ENCODE measurements around the gene PRKG1. TPM values are rescaled to one million over a fixed set of nuclear protein-coding genes. Genes with fewer than 3 reads are reported as not detected.

The PRKG1 gene
- total and polyA plus RNA-seq, 2 donors (not counting 1 experiment from before 2014, with no cell fraction given), result not detected

DNA sequence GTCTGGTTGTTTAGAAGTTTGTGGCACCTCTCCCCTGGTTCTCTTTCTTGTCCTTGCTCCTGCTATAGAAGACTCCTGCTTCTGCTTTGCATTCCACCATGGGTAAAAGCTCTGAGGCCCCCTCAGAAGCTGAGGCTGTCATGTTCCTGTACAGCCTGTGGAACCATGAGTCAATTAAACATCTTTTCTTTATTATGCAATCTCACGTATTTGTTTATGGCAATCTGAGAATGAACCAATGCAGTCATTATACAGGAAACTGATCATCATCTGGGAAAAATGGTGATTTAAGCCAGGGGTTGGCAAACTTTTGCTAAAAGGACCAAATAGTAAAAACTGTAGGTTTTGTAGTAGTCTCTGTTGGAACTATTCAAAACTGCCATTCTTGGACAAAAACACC is 449.8 kb downstream of the PRKG1 start:
- intact Hi-C loops (cut with micrococcal nuclease), result no loop called here
- no peak overlapping the region for H3K9ac ChIP-seq (ENCODE audit: low read length)
- no peaks in the 10 kb centered on the region for H3K36me3 ChIP-seq (replicated peaks in 1 of 2; ENCODE audit: control extremely low read depth in 1 of 2, control insufficient read depth in 1 of 2, extremely low read depth in 1 of 2, insufficient read depth in 2 of 2, low read length in 1 of 2)
- no peaks in the 10 kb centered on the region for H3K79me2 ChIP-seq (ENCODE audit: control insufficient read depth, insufficient read depth, low read length)
- ATAC-seq (ENCODE audit: low read depth) (no peak), DNase-seq (no peak)
- TF ChIP-seq EZH2 (IDR thresholded peaks at IDR 0.05; ENCODE audit: borderline replicate concordance, insufficient read depth, low read depth, low read length, poor library complexity, severe bottlenecking), result no peak
- TF ChIP-seq, protein P1, sequence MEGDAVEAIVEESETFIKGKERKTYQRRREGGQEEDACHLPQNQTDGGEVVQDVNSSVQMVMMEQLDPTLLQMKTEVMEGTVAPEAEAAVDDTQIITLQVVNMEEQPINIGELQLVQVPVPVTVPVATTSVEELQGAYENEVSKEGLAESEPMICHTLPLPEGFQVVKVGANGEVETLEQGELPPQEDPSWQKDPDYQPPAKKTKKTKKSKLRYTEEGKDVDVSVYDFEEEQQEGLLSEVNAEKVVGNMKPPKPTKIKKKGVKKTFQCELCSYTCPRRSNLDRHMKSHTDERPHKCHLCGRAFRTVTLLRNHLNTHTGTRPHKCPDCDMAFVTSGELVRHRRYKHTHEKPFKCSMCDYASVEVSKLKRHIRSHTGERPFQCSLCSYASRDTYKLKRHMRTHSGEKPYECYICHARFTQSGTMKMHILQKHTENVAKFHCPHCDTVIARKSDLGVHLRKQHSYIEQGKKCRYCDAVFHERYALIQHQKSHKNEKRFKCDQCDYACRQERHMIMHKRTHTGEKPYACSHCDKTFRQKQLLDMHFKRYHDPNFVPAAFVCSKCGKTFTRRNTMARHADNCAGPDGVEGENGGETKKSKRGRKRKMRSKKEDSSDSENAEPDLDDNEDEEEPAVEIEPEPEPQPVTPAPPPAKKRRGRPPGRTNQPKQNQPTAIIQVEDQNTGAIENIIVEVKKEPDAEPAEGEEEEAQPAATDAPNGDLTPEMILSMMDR (IDR thresholded peaks at IDR 0.05), result no peak
- ChIA-PET POLR2A (no interaction called here), CTCF (no interaction called here)
- no peak overlapping the region for H3K4me3 ChIP-seq (ENCODE audit: control extremely low read depth in 1 of 5, extremely low read depth in 1 of 5, insufficient read depth in 1 of 5, low read depth in 2 of 5, low read length in 4 of 5)
- no peak overlapping the region for H2AFZ ChIP-seq (ENCODE audit: insufficient read depth, low read depth, low read length, poor library complexity, severe bottlenecking)
- H3K9me3 ChIP-seq (ENCODE audit: control extremely low read depth in 1 of 3, control insufficient read depth in 2 of 3, insufficient read depth in 1 of 3, low read length in 2 of 3), result peaks cover 0 to 1% (median 0%) of the 10 kb centered on the region in 3 donors
- Mint-ChIP-seq H3K9me3 (ENCODE audit: insufficient read depth) (no peaks in the 10 kb centered on the region), H3K4me3 (no peak overlapping the region), H3K27me3 (no peaks in the 10 kb centered on the region), H3K4me1 (no peaks in the 10 kb centered on the region), H3K27ac (no peak overlapping the region)
- H3K27me3 ChIP-seq (replicated peaks in 1 of 4; ENCODE audit: control extremely low read depth in 1 of 4, control insufficient read depth in 3 of 4, insufficient read depth in 4 of 4, low read length in 3 of 4), result no peaks in the 10 kb centered on the region
- H3K4me1 ChIP-seq (ENCODE audit: control insufficient read depth in 2 of 2, insufficient read depth in 2 of 2, low read length in 2 of 2), result no peaks in the 10 kb centered on the region
- WGBS (ENCODE audit: insufficient coverage), result no CpG with 5 or more reads among the region's 1 CpG
- no peak overlapping the region for H3K27ac ChIP-seq (ENCODE audit: low read length in 2 of 2)
- H3K4me2 ChIP-seq (replicated peaks; ENCODE audit: low read depth, low read length, poor library complexity, severe bottlenecking), result no peak overlapping the region
- H4K20me1 ChIP-seq (ENCODE audit: control insufficient read depth, insufficient read depth, low read length, poor library complexity, severe bottlenecking), result no peaks in the 10 kb centered on the region

DNA sequence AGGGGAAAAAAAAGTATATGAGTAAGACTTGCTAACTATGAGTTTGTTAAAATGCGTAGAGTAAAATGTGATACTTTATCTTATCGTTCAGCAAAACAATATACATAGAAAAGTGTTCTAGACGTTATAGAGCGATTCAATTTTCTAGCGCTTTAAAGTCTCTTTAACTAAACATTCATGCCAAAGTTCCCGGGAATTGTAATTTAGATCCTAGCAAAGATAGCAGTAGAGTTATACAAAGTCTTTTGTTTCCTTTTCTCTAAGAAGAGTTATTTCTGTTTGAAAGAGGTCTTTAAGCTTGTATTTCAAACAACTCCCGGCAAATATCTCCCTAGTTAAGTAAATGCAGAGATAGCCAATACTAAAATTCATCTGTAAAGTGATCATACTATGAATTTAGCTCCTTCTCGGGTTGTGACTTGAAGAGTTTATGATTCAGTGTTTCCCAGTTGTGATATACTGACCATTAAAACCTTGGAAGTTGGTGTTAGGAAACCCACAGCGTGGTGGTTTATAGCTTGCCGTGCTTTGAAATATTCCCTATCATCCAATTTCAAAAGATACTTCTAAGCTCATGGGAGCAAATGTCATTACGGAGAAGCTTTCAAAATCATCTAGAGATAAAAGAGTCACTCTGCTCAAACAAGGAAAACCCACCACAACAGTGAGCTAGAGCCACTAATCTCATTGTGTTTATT is 453.4 kb downstream of the PRKG1 start:
- no peak overlapping the region for H2AFZ ChIP-seq (ENCODE audit: insufficient read depth, low read depth, low read length, poor library complexity, severe bottlenecking)
- H3K9ac ChIP-seq (ENCODE audit: low read length), result no peak overlapping the region
- H3K27me3 ChIP-seq (replicated peaks in 1 of 4; ENCODE audit: control extremely low read depth in 1 of 4, control insufficient read depth in 3 of 4, insufficient read depth in 4 of 4, low read length in 3 of 4), result no peaks in the 10 kb centered on the region
- ATAC-seq (ENCODE audit: low read depth) (no peak), DNase-seq (no peak)
- intact Hi-C loops (cut with micrococcal nuclease), result no loop called here
- peaks cover 0 to 1% (median 0%) of the 10 kb centered on the region in 3 donors for H3K9me3 ChIP-seq (ENCODE audit: control extremely low read depth in 1 of 3, control insufficient read depth in 2 of 3, insufficient read depth in 1 of 3, low read length in 2 of 3)
- H3K9me3 Mint-ChIP-seq (ENCODE audit: insufficient read depth), result no peaks in the 10 kb centered on the region
- H3K4me1 Mint-ChIP-seq, result no peaks in the 10 kb centered on the region
- no CpG with 5 or more reads among the region's 11 CpGs for WGBS (ENCODE audit: insufficient coverage)
- H3K4me3 Mint-ChIP-seq, result no peak overlapping the region
- no peaks in the 10 kb centered on the region for H3K36me3 ChIP-seq (replicated peaks in 1 of 2; ENCODE audit: control extremely low read depth in 1 of 2, control insufficient read depth in 1 of 2, extremely low read depth in 1 of 2, insufficient read depth in 2 of 2, low read length in 1 of 2)
- H3K79me2 ChIP-seq (ENCODE audit: control insufficient read depth, insufficient read depth, low read length), result no peaks in the 10 kb centered on the region
- H3K27me3 Mint-ChIP-seq, result no peaks in the 10 kb centered on the region
- no peaks in the 10 kb centered on the region for H4K20me1 ChIP-seq (ENCODE audit: control insufficient read depth, insufficient read depth, low read length, poor library complexity, severe bottlenecking)
- POLR2A ChIA-PET, result no interaction called here
- H3K4me2 ChIP-seq (replicated peaks; ENCODE audit: low read depth, low read length, poor library complexity, severe bottlenecking), result no peak overlapping the region
- no peaks in the 10 kb centered on the region for H3K4me1 ChIP-seq (ENCODE audit: control insufficient read depth in 2 of 2, insufficient read depth in 2 of 2, low read length in 2 of 2)
- TF ChIP-seq EZH2 (IDR thresholded peaks at IDR 0.05; ENCODE audit: borderline replicate concordance, insufficient read depth, low read depth, low read length, poor library complexity, severe bottlenecking), result no peak
- TF ChIP-seq, protein P1 (IDR thresholded peaks at IDR 0.05), result no peak
- no peak overlapping the region for H3K27ac Mint-ChIP-seq
- H3K27ac ChIP-seq (ENCODE audit: low read length in 2 of 2), result no peak overlapping the region
- CTCF ChIA-PET, result no interaction called here
- no peak overlapping the region for H3K4me3 ChIP-seq (ENCODE audit: control extremely low read depth in 1 of 5, extremely low read depth in 1 of 5, insufficient read depth in 1 of 5, low read depth in 2 of 5, low read length in 4 of 5)

All from B cell (primary cell).